Esophagus muscularis mucosa (tissue), 4 donors: Measurements from ENCODE around the gene RAB3B. TPM values are rescaled to one million over a fixed set of nuclear protein-coding genes. Genes with fewer than 3 reads are reported as not detected.
"Not testable (repeated sequence)": the region's sequence is repeated elsewhere in the genome, so short reads cannot be mapped to it uniquely, and the experiment has no call there.

ENCODE experiments used
- DNase-seq: peaks from one replicate; pipeline ENCODE4 v3.0.0-alpha.2; 2017; ENCODE audit errors: extremely low spot score
- H3K27ac ChIP-seq, 4 donors: fragments of 200-600 bp; sonication (generic); replicated peaks in 1 of 4; 1 replicate in 3 of 4; 2 replicates in 1 of 4; pipeline ENCODE4 v1.5.1; 2016 to 2019; ENCODE audit warnings: mild to moderate bottlenecking in 1 of 4
- H3K27me3 ChIP-seq, 4 donors: fragments of 200-600 bp; sonication (generic); one replicate each; pipeline versions ENCODE4 v1.5.1 to v1.6.0; 2016 to 2019
- H3K36me3 ChIP-seq, 4 donors: fragments of 200-600 bp; sonication (generic); one replicate each; pipeline ENCODE4 v1.5.1; 2016 to 2019
- H3K4me1 ChIP-seq, 4 donors: fragments of 200-600 bp; sonication (generic); one replicate each; pipeline ENCODE4 v1.5.1; 2016 to 2019
- H3K4me3 ChIP-seq, 4 donors: fragments of 200-600 bp; sonication (generic); 1 replicate in 2 of 4; 2 replicates in 2 of 4; pipeline ENCODE4 v1.5.1; 2016 to 2019; ENCODE audit warnings: mild to moderate bottlenecking in 4 of 4, moderate library complexity in 1 of 4
- H3K9me3 ChIP-seq, 4 donors: fragments of 200-600 bp; sonication (generic); 1 replicate in 3 of 4; 2 replicates in 1 of 4; pipeline ENCODE4 v1.5.1; 2016 to 2019
- CTCF ChIP-seq, 3 experiments: fragments of 200-600 bp in 2 of 3; fragments of 450-650 bp in 1 of 3; sonication (generic) in 2 of 3; IDR thresholded peaks; one replicate each; pipeline ENCODE4 v1.5.1; 2017 to 2019; ENCODE audit warnings: antibody characterized with exemption in 3 of 3, mild to moderate bottlenecking in 2 of 3, moderate library complexity in 1 of 3
- EP300 ChIP-seq: sonication (generic); formaldehyde crosslinking; IDR thresholded peaks from one replicate; pipeline ENCODE4 v1.6.1; 2017; ENCODE audit warnings: antibody characterized with exemption
- POLR2A ChIP-seq: fragments of 450-650 bp; IDR thresholded peaks from one replicate; pipeline ENCODE4 v1.6.1; 2017; ENCODE audit warnings: antibody characterized with exemption, moderate library complexity, mild to moderate bottlenecking, low read depth
- POLR2AphosphoS5 ChIP-seq, 2 donors: sonication (generic); formaldehyde crosslinking; IDR thresholded peaks; one replicate each; pipeline ENCODE4 v1.6.1; 2017; ENCODE audit warnings: antibody characterized with exemption in 2 of 2
- WGBS: methylation state at CpG from one replicate; pipeline ENCODE4 v1.1.5; 2018; 5-methylcytosine and 5-hydroxymethylcytosine counted together
- intact Hi-C: fragments of 100-400 bp; cut with DNase I; formaldehyde crosslinking; loops from one replicate; pipeline ENCODE4 v1.15.1; 2023
- total RNA-seq, 4 donors: library from RNA; depleted of rRNA; stranded (reverse); fragments of >200 nt; gene quantifications; one replicate each; pipeline versions ENCODE4 v1.1.0 to v1.2.1, GENCODE V29; 2016

The RAB3B gene
- total RNA-seq, 4 donors from 2014 or later, result 0.42 to 1.3 (median 0.83) TPM

GRCh38 chr1:52033190-52034049 is 42.9 kb upstream of the RAB3B start, which contains the start of gene KTI12:
Gene KTI12 (minus strand): TSS chr1:52033810. CDS start chr1:52033761, 49 bp downstream.
- peak; percentile 95 for DNase-seq
- Histone ChIP-seq H3K27ac (peak within 1 kb of the TSS; percentile 86 to 95 (median 94)), H3K4me1 (peaks cover 19 to 36% (median 30%) of the 10 kb centered on the region in 4 donors), H3K36me3 (peaks cover 4 to 20% (median 9%) of the 10 kb centered on the region in 4 donors), H3K4me3 (peak within 1 kb of the TSS; percentile 74 to 89 (median 82)), H3K9me3 (no peaks in the 10 kb centered on the region), H3K27me3 (no peaks in the 10 kb centered on the region)
- TF ChIP-seq POLR2AphosphoS5 (IDR thresholded peaks at IDR 0.05) (peak; percentile 90 to 94), CTCF (IDR thresholded peaks at IDR 0.05) (no peak)
- 5% methylated on average over 30 of the region's 78 CpGs for WGBS
- intact Hi-C loops, result no loop called here

GRCh38 chr1:52032785-52033131 is 42.3 kb upstream of the RAB3B start:
- intact Hi-C loops, result no loop called here
- 9% methylated on average over 9 of the region's 24 CpGs for WGBS
- no peak for DNase-seq
- peak overlapping the region; percentile 74 to 89 (median 82) for H3K4me3 ChIP-seq
- no peaks in the 10 kb centered on the region for H3K9me3 ChIP-seq
- peaks cover 19 to 36% (median 30%) of the 10 kb centered on the region in 4 donors for H3K4me1 ChIP-seq
- peak overlapping the region; percentile 86 to 95 (median 94) for H3K27ac ChIP-seq
- peaks cover 0 to 17% (median 8%) of the 10 kb centered on the region in 4 donors for H3K36me3 ChIP-seq
- H3K27me3 ChIP-seq, result no peaks in the 10 kb centered on the region
- TF ChIP-seq POLR2A (no peak), CTCF (IDR thresholded peaks at IDR 0.05) (no peak), EP300 (no peak), POLR2AphosphoS5 (IDR thresholded peaks at IDR 0.05) (no peak)

GRCh38 chr1:52032124-52032784 is 41.8 kb upstream of the RAB3B start:
- WGBS, result 68% methylated on average over 5 of the region's 5 CpGs
- intact Hi-C loops, result no loop called here
- TF ChIP-seq CTCF (IDR thresholded peaks at IDR 0.05) (no peak), POLR2A (no peak), POLR2AphosphoS5 (IDR thresholded peaks at IDR 0.05) (no peak), EP300 (no peak)
- peaks cover 19 to 36% (median 30%) of the 10 kb centered on the region in 4 donors for H3K4me1 ChIP-seq
- no peak for DNase-seq
- H3K27me3 ChIP-seq, result no peaks in the 10 kb centered on the region
- peak overlapping the region; percentile 86 to 95 (median 94) for H3K27ac ChIP-seq
- no peaks in the 10 kb centered on the region for H3K9me3 ChIP-seq
- peaks cover 0 to 16% (median 6%) of the 10 kb centered on the region in 4 donors for H3K36me3 ChIP-seq
- peak overlapping the region; percentile 74 to 89 (median 82) for H3K4me3 ChIP-seq

GRCh38 chr1:52028839-52029238 is 38.3 kb upstream of the RAB3B start:
- WGBS, result 81% methylated on average over 5 of the region's 5 CpGs
- H3K27ac ChIP-seq, H3K9me3 ChIP-seq, DNase-seq, H3K27me3 ChIP-seq, intact Hi-C loops, H3K4me3 ChIP-seq: not testable (repeated sequence)
- Histone ChIP-seq H3K4me1 (peaks cover 16 to 34% (median 29%) of the 10 kb centered on the region in 4 donors), H3K36me3 (peaks cover 4 to 35% (median 25%) of the 10 kb centered on the region in 4 donors)

GRCh38 chr1:52028328-52028727 is 37.8 kb upstream of the RAB3B start:
- Histone ChIP-seq H3K9me3 (no peaks in the 10 kb centered on the region), H3K4me1 (peaks cover 15 to 31% (median 28%) of the 10 kb centered on the region in 4 donors), H3K4me3 (no peak overlapping the region), H3K36me3 (peaks cover 4 to 40% (median 30%) of the 10 kb centered on the region in 4 donors), H3K27ac (no peak overlapping the region), H3K27me3 (no peaks in the 10 kb centered on the region)
- intact Hi-C loops, result no loop called here
- 88% methylated on average over 1 of the region's 1 CpG for WGBS
- no peak for TF ChIP-seq POLR2AphosphoS5 (IDR thresholded peaks at IDR 0.05)
- TF ChIP-seq CTCF (IDR thresholded peaks at IDR 0.05), result no peak
- TF ChIP-seq EP300, result no peak
- no peak for TF ChIP-seq POLR2A
- no peak for DNase-seq
